Measurements from ENCODE around the gene ACVR2A. TPM values are rescaled to one million over a fixed set of nuclear protein-coding genes. Genes with fewer than 3 reads are reported as not detected.

The ACVR2A gene
- total and polyA plus RNA-seq, 10 donors: 2.0 to 15.6 (median 14.1) TPM

DNA sequence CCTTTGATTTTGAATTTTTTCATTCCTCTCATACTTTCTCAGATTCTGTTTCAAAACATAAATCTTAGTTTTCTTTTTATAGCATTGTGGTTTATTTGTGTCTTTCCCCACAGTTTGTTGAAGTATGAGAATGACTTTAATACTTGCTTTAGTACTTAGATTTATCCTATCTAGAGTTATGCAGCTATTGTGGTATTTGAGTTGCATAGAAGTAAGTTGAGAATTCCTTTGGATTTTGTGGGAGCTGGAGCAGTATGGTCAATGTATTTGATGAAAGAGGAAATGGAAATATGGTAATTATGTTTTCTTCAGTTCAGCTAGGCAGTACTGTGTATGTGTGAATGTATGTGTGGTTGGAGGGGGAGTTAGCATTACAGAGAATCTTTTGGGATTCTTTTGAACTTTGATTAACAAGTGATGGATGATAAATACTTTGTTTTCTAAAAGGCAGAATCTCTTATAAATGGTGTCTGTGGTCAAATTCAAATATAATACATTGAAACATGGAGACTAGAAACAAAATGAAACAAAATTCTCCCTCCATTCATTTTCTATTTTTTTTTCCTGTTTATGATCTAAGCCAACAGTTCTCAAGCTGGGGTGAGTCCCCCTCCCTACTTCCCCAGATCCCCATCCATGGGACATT, 3.0 kb downstream of the ACVR2A start:
- H3K36me3 ChIP-seq: no peaks in the 10 kb centered on the region
- H3K4me1 ChIP-seq: peaks cover 5 to 60% (median 38%) of the 10 kb centered on the region in 6 donors
- DNase-seq: no peak
- peaks cover 0 to 33% (median 0%) of the 10 kb centered on the region in 7 donors for H3K27me3 ChIP-seq (replicated peaks in 1 of 7)
- intact Hi-C loops (cut with DNase I; ENCODE audit: low total_unique reads): no loop called here
- no peaks in the 10 kb centered on the region for H3K9me3 ChIP-seq
- H3K27ac ChIP-seq: no peak overlapping the region
- no peak overlapping the region for H3K4me3 ChIP-seq
- TF ChIP-seq POLR2AphosphoS5 (IDR thresholded peaks at IDR 0.05) (no peak), POLR2A (IDR thresholded peaks at IDR 0.05) (no peak)
- TF ChIP-seq, protein P1, sequence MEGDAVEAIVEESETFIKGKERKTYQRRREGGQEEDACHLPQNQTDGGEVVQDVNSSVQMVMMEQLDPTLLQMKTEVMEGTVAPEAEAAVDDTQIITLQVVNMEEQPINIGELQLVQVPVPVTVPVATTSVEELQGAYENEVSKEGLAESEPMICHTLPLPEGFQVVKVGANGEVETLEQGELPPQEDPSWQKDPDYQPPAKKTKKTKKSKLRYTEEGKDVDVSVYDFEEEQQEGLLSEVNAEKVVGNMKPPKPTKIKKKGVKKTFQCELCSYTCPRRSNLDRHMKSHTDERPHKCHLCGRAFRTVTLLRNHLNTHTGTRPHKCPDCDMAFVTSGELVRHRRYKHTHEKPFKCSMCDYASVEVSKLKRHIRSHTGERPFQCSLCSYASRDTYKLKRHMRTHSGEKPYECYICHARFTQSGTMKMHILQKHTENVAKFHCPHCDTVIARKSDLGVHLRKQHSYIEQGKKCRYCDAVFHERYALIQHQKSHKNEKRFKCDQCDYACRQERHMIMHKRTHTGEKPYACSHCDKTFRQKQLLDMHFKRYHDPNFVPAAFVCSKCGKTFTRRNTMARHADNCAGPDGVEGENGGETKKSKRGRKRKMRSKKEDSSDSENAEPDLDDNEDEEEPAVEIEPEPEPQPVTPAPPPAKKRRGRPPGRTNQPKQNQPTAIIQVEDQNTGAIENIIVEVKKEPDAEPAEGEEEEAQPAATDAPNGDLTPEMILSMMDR (IDR thresholded peaks at IDR 0.05 in 8 of 11, conservative IDR thresholded peaks at IDR 0.05 in 3 of 11): no peak

DNA sequence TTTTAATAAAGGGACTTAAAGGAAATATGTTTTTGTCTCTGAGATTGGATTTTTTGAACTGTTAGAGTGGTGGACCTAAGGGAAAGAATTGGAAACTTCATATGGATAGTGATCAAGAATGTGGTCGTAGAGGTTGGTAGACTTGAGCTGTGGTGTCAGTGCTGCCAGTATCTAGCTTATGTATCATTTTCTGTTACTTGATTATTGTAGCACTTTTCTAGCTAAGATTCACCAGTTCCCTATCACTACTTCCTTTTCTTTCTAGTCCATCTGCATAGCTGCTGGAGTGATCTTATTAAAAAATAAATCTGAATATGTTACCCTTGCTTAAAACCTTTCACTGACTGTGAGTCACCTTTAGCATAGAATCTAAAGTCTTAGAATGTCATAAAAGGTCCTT, 6.0 kb downstream of the ACVR2A start:
- Histone ChIP-seq H3K4me1 (peaks cover 5 to 40% (median 22%) of the 10 kb centered on the region in 6 donors), H3K9me3 (no peaks in the 10 kb centered on the region), H3K4me3 (no peak overlapping the region), H3K36me3 (no peaks in the 10 kb centered on the region), H3K27ac (no peak overlapping the region), H3K27me3 (replicated peaks in 1 of 7) (peaks cover 0 to 16% (median 0%) of the 10 kb centered on the region in 7 donors)
- intact Hi-C loops (cut with DNase I; ENCODE audit: low total_unique reads): no loop called here
- TF ChIP-seq POLR2A (IDR thresholded peaks at IDR 0.05): no peak
- no peak for TF ChIP-seq POLR2AphosphoS5 (IDR thresholded peaks at IDR 0.05)
- TF ChIP-seq, protein P1 (IDR thresholded peaks at IDR 0.05 in 8 of 11, conservative IDR thresholded peaks at IDR 0.05 in 3 of 11): no peak
- no peak for DNase-seq
- WGBS, 5 donors: 79 to 85% (median 81%) methylated on average over 1 of the region's 1 CpG

DNA sequence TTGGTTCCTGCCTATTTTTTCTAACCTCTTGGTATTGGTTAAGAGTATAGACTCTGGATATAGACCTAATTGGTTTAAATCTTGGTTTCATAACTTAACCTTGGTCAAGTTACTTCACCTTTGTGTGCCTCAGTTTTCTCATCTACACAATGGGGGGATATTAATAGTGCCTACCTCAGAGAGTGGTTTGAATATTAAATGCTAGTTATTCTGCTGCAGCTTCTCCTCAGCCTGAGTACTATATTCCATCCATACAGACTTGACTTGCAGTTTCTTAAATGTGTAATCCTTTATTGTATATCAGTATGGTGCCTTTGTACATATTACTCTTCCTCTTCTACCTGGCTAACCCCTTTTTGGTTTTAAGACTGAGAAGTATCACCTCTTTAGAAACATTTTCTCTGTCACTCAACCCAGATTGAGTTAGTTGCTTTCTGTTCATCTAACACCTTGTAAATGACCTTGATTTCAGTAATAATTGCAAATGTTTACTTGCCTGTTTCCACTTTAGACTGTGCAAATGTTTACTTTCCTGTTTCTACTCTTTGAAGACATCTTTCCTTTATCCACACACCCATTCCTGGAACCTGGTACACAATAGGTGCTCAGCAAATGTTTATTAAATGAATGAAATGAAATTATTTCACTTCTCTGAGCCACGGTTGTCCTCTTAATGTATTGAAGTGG, 6.6 kb downstream of the ACVR2A start:
- TF ChIP-seq POLR2A (IDR thresholded peaks at IDR 0.05) (no peak), POLR2AphosphoS5 (IDR thresholded peaks at IDR 0.05) (no peak)
- TF ChIP-seq, protein P1 (IDR thresholded peaks at IDR 0.05 in 8 of 11, conservative IDR thresholded peaks at IDR 0.05 in 3 of 11): no peak

DNA sequence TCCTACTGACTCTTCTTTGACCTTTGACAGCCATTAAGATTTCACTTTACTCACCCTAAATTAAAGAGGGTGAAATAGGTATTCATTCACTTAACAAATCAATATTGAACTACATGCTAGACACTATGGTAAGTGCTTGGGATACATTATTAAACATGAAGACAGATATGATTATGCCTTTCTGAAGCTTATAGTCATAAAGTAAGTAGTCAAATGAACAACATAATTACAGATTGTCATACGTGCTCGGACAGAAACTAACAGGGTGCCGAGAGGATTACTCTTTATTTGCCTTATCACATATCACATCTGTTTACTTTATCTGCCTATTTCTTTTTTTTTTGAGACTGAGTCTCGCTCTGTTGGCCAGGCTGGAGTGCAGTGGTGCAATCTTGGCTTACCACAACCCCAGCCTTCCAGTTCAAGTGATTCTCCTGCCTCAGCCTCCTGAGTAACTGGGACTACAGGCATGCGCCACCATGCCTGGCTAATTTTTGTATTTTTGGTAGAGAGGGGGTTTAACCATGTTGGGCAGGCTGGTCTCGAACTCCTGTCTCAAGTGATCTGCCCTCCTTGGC, 9.8 kb downstream of the ACVR2A start:
- Histone ChIP-seq H3K36me3 (no peaks in the 10 kb centered on the region), H3K9me3 (no peaks in the 10 kb centered on the region), H3K27me3 (replicated peaks in 1 of 7) (no peaks in the 10 kb centered on the region), H3K4me3 (no peak overlapping the region), H3K4me1 (peaks cover 0 to 18% (median 2%) of the 10 kb centered on the region in 6 donors), H3K27ac (no peak overlapping the region)
- 65 to 89% (median 82%) methylated on average over 6 of the region's 6 CpGs for WGBS, 5 donors
- intact Hi-C loops (cut with DNase I; ENCODE audit: low total_unique reads): no loop called here
- no peak for DNase-seq
- TF ChIP-seq, protein P1 (IDR thresholded peaks at IDR 0.05 in 8 of 11, conservative IDR thresholded peaks at IDR 0.05 in 3 of 11): no peak
- TF ChIP-seq POLR2A (IDR thresholded peaks at IDR 0.05) (no peak), POLR2AphosphoS5 (IDR thresholded peaks at IDR 0.05) (no peak)

More for the DNA sequence above, 6.6 kb downstream of the ACVR2A start:
- Histone ChIP-seq H3K27me3 (replicated peaks in 1 of 7) (peaks cover 0 to 11% (median 0%) of the 10 kb centered on the region in 7 donors), H3K4me3 (no peak overlapping the region), H3K27ac (no peak overlapping the region), H3K4me1 (peaks cover 0 to 34% (median 19%) of the 10 kb centered on the region in 6 donors), H3K36me3 (no peaks in the 10 kb centered on the region), H3K9me3 (no peaks in the 10 kb centered on the region)
- intact Hi-C loops (cut with DNase I; ENCODE audit: low total_unique reads): no loop called here
- DNase-seq: no peak
- WGBS, 5 donors: 80 to 96% (median 87%) methylated on average over 1 of the region's 1 CpG
